Measurements from ENCODE around the gene VSTM1.

The VSTM1 gene

DNA sequence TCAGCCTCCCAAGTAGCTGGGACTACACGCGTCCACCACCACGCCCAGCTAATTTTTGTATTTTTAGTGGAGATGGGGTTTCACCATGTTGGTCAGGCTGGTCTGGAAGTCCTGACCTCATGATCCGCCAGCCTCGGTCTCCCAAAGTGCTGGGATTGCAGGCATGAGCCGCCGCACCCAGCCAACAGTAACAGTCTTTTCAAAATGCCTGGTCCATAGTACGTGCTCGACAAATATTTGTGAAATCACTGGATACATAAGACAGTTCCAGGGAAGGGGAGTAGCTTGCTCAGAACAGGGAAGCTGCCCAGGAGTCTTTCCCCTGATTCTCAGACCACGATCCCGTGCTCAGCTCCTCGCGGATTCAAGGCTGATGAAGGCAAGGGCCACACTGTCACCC is 41.8 kb downstream of the VSTM1 start:
- TF ChIP-seq, protein P1, sequence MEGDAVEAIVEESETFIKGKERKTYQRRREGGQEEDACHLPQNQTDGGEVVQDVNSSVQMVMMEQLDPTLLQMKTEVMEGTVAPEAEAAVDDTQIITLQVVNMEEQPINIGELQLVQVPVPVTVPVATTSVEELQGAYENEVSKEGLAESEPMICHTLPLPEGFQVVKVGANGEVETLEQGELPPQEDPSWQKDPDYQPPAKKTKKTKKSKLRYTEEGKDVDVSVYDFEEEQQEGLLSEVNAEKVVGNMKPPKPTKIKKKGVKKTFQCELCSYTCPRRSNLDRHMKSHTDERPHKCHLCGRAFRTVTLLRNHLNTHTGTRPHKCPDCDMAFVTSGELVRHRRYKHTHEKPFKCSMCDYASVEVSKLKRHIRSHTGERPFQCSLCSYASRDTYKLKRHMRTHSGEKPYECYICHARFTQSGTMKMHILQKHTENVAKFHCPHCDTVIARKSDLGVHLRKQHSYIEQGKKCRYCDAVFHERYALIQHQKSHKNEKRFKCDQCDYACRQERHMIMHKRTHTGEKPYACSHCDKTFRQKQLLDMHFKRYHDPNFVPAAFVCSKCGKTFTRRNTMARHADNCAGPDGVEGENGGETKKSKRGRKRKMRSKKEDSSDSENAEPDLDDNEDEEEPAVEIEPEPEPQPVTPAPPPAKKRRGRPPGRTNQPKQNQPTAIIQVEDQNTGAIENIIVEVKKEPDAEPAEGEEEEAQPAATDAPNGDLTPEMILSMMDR (conservative IDR thresholded peaks at IDR 0.05): no peak
- H3K27ac ChIP-seq: no peak overlapping the region

DNA sequence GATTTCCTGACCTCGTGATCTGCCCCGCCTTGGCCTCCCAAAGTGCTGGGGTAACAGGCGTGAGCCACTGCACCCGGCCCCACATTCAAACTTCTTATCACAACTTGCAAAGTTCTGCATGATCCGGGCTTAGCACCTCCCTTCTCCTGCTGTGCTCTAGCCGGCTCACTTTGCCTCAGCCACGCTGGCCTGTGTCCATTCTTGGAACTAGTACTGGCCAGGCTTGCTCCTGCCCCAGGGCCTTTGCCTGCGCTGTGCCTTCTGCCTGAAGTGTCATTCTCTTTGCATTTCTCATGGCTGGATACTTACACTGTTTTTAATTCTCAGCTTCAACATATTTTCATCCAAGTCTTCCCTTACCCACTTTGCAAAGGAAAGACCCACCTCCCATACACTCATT is 42.3 kb downstream of the VSTM1 start:
- TF ChIP-seq, protein P1 (conservative IDR thresholded peaks at IDR 0.05): no peak
- no peak overlapping the region for H3K27ac ChIP-seq

DNA sequence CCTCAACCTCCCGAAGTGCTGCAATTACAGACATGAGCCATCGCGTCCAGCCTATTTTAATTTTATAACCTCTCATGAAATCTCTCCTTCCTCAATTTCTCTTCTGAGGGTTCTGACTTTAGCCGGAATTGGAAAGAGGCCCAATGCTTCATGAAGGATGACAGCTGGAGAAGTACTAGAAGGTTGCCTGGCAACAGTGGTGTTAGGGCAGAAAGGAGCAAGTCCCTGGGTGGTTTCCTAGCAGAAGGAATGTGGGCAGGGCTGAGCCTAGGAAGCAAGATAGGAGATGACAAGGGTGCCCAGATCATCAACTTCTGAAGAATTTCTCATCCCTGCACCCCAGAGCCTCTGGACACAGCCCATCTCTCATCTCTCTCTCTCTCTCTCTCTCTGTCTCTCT is 46.4 kb downstream of the VSTM1 start:
- TF ChIP-seq, protein P1 (conservative IDR thresholded peaks at IDR 0.05): no peak
- H3K27ac ChIP-seq: no peak overlapping the region

DNA sequence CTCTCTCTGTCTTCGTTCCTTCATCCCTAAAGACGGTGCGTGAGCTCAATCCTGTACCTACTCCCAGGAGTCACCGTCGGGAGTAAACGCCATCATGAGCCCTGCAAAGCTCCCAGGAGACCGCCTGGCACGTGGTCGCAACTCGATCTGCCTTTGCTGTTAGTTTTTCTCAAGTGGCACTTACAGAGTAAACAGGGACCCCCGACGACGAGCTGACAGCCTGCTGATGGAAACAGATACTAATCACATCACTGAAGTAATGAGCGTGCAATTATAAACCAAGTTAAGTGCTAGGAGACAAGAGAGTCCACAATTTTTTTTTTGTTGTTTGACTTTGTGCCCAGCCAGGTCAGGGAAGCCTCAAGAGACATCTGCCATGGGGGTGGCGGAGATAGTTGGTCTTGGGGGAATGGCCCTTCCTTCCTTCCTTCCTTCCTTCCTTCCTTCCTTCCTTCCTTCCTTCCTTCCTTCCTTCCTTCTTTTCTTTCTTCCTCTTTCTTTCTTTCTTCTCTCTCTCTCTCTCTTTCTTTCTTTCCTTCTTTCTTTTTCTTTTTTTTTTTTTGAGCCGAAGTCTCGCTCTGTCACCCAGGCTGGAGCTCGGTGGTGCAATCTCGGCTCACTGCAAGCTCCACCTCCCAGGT is 48.7 kb downstream of the VSTM1 start:
- no peak overlapping the region for H3K27ac ChIP-seq
- TF ChIP-seq, protein P1 (conservative IDR thresholded peaks at IDR 0.05): no peak

DNA sequence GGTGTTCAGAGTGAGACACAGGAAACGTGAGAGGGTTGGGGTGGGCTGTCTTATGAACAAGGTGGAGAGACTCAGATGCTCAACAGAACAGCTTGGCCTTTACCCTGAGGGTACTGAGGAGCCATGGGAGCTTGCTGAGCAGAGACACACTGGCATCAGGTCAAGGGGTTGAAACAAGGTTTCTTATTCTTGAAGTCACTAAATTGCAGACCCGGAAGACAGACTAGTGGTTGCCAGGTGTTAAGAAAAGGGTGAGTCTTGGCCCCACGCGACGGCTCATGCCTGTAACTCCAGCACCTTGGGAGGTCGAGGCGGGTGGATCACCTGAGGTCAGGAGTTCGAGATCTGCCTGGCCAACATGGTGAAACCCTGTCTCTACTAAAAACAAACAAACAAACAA is 49.8 kb downstream of the VSTM1 start:
- no peak overlapping the region for H3K27ac ChIP-seq
- TF ChIP-seq, protein P1 (conservative IDR thresholded peaks at IDR 0.05): no peak

DNA sequence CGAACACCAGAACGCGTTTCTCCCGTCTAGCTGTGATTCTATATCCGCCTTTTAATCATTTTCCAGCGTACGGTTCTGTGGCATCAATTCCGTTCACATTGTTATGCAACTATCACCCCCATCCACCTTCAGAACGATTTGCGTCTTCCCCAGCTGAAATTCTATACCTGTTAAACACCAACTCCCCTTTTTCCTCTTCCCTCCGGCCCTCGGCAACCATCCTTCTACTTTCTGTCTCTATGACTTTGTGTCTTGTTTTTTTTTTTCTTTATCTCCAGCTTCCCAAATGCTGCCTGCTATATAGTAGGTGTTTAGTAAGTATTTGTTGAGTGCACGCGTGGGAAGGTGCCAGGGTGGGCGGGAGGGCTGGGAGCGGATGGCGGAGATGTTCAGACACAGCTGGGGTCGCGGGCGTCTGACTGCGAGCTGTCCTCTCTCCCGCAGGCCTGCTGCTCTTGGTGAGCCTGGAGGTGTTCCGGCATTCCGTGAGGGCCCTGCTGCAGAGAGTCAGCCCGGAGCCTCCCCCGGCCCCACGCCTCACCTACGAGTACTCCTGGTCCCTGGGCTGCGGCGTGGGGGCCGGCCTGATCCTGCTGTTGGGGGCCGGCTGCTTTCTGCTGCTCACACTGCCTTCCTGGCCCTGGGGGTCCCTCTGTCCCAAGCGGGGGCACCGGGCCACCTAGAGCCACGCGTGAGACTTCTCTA is 52.0 kb downstream of the VSTM1 start:
- H3K27ac ChIP-seq: no peak overlapping the region

DNA sequence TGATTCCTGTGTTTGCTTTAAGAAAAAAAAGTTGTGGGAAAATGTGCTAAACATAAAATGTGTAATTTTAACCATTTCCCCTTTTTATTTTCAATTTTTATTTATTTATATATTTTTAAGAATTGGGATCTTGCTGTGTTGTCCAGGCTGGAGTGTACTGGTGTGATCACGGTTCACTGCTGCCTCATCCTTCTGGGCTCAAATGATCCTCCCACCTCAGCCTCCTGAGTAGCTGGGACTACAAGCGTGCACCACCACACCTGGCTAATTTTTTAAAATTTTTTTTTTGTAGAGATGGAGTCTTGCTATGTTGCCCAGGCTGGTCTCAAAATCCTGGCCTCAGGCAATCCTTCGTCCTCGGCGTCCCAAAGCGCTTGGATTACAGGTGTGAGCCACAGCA is 53.2 kb downstream of the VSTM1 start:
- TF ChIP-seq, protein P1 (conservative IDR thresholded peaks at IDR 0.05): no peak
- no peak overlapping the region for H3K27ac ChIP-seq

More for the DNA sequence above, 52.0 kb downstream of the VSTM1 start:
- TF ChIP-seq, protein P1 (conservative IDR thresholded peaks at IDR 0.05): no peak
